GM21529 (cell line): Measurements from ENCODE around the gene NDUFA11.

Experiments used
- ATAC-seq: cut with Tn5 transposase; IDR thresholded peaks from one replicate; pipeline ENCODE4 v1.9.1; 2021; ENCODE audit not compliant: unreplicated experiment

The NDUFA11 gene

GRCh38 chr19:5932609-5933262 is 29.1 kb upstream of the NDUFA11 start:
- no peak for ATAC-seq

DNA sequence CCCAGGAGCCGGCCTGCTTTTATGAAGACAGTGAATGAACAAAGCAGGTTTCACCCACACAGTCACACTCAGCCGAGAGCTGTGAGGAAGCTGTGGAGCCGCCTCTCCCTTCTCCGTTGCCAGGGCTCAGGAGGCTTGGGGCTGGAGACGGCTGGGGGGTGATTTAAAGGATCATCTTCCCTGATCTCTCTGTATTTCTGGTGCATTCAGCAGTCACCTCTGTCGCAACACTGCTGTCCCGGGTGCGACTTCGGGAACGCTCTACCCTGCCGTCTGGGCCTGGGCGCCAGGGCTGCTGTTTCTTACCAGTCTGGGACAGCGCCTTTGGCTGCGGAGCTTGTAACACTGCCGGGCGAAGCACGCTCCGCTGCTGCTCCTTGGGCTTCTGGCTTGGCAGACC is 28.6 kb upstream of the NDUFA11 start:
- no peak for ATAC-seq

DNA sequence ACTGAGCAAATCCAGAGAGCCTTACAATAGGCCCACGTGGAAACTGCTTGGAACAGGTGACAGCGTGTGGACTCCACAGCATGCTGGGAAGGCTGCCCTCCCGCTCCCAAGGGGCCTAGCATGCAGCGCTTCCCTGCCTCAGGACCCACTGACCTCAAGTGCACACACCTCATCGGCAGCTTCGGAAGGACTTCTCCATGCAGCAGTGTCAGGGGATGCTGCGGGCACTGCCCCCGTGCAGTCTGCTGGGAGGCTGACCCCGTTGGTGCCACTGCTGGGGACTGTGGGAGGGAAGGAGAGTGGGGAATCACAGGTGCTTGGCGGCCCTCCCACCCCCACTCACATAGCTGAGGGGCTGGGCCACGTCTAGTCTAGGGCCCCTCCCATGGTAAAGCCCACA is 27.7 kb upstream of the NDUFA11 start:
- ATAC-seq = no peak

- no peak for ATAC-seq
These were observed 26.0 kb upstream of the NDUFA11 start for GRCh38 chr19:5929625-5930024.

GRCh38 chr19:5929179-5929578 is 25.6 kb upstream of the NDUFA11 start:
- ATAC-seq = no peak

DNA sequence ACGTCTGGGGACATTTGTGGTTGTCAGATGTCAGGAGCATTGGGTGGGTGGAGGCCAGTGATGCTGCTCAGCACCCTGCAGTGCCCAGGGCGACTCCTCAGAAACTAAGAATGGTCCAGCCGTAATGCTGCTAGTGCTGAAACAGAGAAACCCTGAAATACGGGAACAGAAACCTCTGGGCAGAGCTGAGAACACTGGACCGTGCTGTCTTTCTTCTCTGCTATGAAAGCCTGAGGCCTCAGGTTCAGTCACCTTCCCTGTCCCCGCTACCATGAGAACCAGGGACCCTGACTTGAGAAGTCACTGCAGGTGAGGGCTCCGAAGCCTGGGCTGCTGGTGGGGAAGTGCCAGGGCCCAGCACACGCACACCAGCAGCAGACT is 23.8 kb upstream of the NDUFA11 start:
- ATAC-seq = no peak

GRCh38 chr19:5926641-5927440 is 23.3 kb upstream of the NDUFA11 start:
- ATAC-seq = no peak

- ATAC-seq = no peak
These were observed 22.3 kb upstream of the NDUFA11 start for GRCh38 chr19:5925830-5926427.

DNA sequence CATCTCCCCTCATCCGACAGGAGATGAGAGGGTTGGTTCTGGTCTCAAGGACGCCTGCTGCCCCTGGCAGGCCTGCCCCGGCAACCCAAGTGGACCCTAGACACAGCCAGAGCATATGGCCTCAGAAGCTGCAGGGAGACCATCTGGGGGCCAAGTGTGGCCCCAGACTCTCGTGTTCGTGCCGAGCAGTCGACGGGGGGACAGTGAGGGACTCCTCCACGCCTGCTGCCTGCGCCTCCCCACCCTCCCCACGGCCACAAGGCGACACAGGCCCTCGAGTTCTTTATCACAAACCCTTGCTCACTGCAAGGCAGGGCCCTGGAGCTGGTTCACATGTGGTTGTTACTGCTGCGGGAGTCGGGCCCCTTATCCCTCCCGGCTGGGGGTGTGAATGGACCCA is 19.8 kb upstream of the NDUFA11 start:
- ATAC-seq = no peak

DNA sequence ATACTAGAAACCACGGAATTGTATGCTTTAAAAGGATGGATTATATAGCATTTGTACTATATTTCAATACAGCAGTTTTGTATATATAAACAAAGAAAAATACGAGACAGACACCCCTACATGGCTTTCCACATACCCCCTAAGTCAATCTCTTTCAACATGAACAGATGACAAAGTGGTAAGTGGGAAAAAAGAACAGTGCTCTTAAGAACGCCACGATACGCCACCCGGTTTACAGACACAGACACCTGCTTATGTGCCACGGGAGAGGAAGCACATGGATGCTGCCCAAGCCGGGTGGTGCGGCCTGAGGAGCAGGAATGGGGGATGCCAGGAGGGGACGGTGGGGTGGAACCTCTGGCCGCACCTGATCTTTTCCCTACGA is 18.6 kb upstream of the NDUFA11 start:
- ATAC-seq = no peak

DNA sequence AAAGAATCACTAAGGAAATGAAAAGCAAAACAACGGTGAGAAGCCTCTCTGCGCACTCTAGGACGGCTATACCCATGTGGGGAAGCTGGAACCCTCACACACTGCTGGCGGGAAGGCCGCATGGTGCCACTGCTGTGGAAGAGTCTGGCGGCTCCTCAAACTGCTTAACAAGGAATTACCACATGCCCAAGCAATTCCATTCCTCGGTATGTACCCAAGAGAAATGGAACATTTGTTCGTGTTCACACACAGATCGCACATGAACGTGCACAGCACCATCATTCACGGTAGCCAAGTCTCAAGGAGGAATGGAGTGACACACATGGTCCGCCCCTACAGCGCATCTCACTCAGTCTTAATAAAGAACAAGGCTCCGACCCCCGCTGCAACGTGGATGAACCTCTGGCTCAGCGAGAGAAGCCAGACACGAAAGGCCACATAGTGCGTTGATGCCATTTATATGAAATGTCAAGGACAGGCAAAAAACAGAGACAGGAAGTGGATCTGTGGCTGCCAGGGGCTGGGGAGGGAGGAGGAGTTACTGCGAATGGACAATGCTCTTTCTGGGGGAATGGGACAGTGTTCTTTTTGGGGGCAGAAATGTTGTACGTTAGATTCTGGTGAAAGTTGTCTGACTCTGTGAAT is 18.0 kb upstream of the NDUFA11 start:
- ATAC-seq = no peak

DNA sequence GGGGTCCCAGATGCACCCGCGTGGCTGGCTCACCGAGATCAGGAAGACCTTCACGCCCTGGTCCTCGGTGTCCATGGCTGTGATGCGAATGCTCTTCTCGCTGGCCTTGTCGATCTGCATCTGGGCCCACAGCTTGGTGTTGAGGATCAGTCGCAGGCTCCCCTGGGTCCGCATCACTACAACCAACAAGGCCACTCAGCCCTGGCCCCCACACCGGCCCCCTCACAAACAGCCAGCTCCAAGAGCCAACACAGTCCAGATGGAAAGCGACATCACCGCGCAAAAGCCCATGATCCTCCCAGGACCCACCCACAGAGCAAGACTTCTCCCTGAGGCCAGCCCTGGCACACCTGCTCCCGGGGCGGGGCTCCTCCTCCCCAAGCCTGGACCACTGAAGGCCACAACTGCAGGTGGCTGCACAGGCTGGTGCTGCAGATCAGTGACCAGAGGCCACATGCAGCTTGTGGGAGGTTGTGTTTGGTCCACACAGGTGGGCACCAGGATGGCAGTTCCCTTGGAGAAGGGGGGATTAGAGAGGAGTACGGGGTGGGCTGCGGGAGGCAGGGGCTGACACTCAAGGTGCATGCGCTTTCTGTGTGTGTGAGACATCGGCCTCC is 15.0 kb upstream of the NDUFA11 start:
- ATAC-seq = no peak

- no peak for ATAC-seq
These were observed 14.0 kb upstream of the NDUFA11 start for GRCh38 chr19:5917431-5918107.

GRCh38 chr19:5916181-5916708 is 12.7 kb upstream of the NDUFA11 start:
- no peak for ATAC-seq

GRCh38 chr19:5915782-5916165 is 12.2 kb upstream of the NDUFA11 start:
- no peak for ATAC-seq

DNA sequence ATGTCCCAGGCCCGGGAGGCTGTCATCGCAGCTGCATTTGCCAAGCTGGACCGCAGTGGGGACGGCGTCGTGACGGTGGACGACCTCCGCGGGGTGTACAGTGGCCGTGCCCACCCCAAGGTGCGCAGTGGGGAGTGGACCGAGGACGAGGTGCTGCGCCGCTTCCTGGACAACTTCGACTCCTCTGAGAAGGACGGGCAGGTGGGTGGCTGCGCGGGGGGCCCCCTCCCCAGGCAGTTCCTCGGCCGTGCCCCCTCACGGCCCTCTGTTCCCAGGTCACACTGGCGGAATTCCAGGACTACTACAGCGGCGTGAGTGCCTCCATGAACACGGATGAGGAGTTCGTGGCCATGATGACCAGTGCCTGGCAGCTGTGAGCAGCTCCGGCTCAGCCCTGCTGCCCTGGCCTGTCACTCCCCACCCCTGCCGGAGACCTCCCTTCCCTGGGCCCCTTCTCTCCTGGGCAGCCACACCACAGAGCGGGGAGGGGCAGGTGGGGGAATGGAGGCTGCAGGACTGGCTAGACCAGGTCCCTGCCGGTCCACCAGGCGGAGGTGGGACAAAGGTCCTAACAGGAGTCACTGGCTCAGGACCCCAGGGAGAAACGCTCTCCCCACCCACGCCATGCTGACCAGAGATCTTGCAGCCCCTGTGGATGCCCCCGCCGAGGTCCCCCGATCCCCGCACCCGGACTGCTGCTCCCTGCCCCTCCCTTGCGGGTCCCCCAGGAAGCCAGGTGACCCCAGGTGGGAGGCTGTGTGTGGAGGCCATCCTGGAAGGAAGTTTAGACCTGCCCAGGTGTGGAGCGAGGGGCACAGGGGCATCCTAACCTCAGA is 11.6 kb upstream of the NDUFA11 start:
- no peak for ATAC-seq

DNA sequence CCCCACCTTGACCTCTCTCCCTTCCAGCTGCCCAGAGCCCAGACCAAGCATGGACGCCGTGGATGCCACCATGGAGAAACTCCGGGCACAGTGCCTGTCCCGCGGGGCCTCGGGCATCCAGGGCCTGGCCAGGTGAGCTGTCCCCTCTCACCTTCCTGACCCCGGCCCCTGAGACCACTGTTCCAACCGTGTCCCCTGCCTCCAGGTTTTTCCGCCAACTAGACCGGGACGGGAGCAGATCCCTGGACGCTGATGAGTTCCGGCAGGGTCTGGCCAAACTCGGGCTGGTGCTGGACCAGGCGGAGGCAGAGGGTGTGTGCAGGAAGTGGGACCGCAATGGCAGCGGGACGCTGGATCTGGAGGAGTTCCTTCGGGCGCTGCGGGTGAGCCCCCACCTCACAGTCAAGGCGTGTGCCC is 10.8 kb upstream of the NDUFA11 start:
- no peak for ATAC-seq

DNA sequence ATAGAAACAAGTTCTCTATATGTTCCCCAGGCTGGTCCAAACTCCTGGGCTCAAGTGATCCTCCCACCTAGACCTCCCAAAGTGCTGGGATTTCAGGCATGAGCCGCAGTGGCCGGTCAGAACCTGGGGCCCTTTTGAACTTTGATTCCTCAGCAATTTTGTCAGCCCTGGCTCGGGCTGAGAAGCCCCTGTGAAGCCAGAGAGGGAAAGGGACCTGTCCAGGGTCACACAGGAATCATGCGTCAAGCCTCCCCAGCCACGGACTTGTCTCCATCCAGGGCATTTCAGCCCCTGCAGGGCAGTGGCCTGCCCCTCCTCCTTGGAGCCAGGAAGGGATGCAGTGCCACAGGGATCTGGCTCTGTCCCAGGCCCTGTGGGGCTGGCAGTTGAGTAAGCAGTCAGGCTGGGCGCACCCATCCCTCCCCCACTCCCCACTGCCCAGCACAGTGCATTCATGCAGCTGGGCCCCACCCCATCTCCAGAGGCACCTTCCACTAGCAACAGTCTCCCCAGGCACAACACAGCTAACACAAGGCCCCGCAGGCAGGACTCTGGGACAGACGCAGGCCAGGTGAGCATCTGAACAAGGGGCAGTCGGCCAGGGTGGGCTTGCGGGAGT is 10.3 kb upstream of the NDUFA11 start, which contains the start of gene CAPS:
TSS of gene CAPS (plus strand) at position 516 of the 619 bp plus-strand sequence. CDS start 153 bp downstream, outside the sequence.
- no peak for ATAC-seq

DNA sequence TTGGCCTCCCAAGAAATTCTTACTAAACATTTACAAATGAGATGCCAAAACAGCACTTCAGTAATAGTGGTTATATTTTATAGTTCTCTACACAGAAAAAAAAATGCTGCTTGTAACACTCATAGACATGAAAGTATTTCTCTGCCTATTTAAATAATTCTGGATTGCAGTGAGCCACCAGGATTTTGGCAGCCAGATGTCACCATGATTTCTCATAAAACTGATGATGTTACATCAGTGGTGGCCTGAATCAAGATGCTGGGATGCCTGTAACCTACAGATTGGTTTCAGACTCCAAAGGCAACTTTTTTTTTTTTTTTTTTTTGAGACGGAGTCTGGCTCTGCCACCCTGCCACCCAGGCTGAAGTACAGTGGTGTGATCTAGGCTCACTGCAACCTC is 7.8 kb upstream of the NDUFA11 start:
- no peak for ATAC-seq
